HG03432 (cell line): ENCODE results near the gene CHCHD6.

Experiments
- ATAC-seq: cut with Tn5 transposase; IDR thresholded peaks from one replicate; pipeline ENCODE4 v1.9.1; 2021; ENCODE audit warnings: mild to moderate bottlenecking, moderate library complexity; ENCODE audit not compliant: unreplicated experiment

CHCHD6 gene

GRCh38 chr3:126816986-126817777 lies 113.1 kb downstream of the CHCHD6 start:
- ATAC-seq, result no peak

- no peak for ATAC-seq
Observed at GRCh38 chr3:126817781-126818180, 113.7 kb downstream of the CHCHD6 start.

GRCh38 chr3:126818400-126819095 lies 114.5 kb downstream of the CHCHD6 start:
- ATAC-seq, result no peak

GRCh38 chr3:126826693-126827092 lies 122.7 kb downstream of the CHCHD6 start:
- no peak for ATAC-seq

GRCh38 chr3:126827121-126827520 lies 123.1 kb downstream of the CHCHD6 start:
- ATAC-seq, result no peak

- no peak for ATAC-seq
Observed at GRCh38 chr3:126828306-126828705, 124.3 kb downstream of the CHCHD6 start.

GRCh38 chr3:126832933-126833332 lies 128.9 kb downstream of the CHCHD6 start:
- ATAC-seq, result no peak

GRCh38 chr3:126834596-126835471 lies 130.8 kb downstream of the CHCHD6 start:
- ATAC-seq, result no peak

GRCh38 chr3:126835472-126836219 lies 131.6 kb downstream of the CHCHD6 start:
- ATAC-seq, result no peak

- no peak for ATAC-seq
Observed at GRCh38 chr3:126836220-126836860, 132.3 kb downstream of the CHCHD6 start.

- no peak for ATAC-seq
Observed at GRCh38 chr3:126837773-126838172, 133.7 kb downstream of the CHCHD6 start.

- ATAC-seq, result no peak
Observed at GRCh38 chr3:126845920-126846715, 142.1 kb downstream of the CHCHD6 start.

GRCh38 chr3:126847061-126847460 lies 143.0 kb downstream of the CHCHD6 start:
- no peak for ATAC-seq

- ATAC-seq, result no peak
Observed at GRCh38 chr3:126848991-126849390, 145.0 kb downstream of the CHCHD6 start.

- no peak for ATAC-seq
Observed at GRCh38 chr3:126849768-126850167, 145.7 kb downstream of the CHCHD6 start.

GRCh38 chr3:126850370-126851085 lies 146.5 kb downstream of the CHCHD6 start:
- no peak for ATAC-seq

- no peak for ATAC-seq
Observed at GRCh38 chr3:126851382-126851781, 147.3 kb downstream of the CHCHD6 start.

GRCh38 chr3:126851934-126852333 lies 147.9 kb downstream of the CHCHD6 start:
- no peak for ATAC-seq

- no peak for ATAC-seq
Observed at GRCh38 chr3:126852511-126852910, 148.5 kb downstream of the CHCHD6 start.
